ENCODE data around the gene PCMTD2. TPM values are rescaled to one million over a fixed set of nuclear protein-coding genes. Genes with fewer than 3 reads are reported as not detected.
"Not testable (repeated sequence)": the region's sequence is repeated elsewhere in the genome, so short reads cannot be mapped to it uniquely, and the experiment has no call there.

The PCMTD2 gene
- polyA plus RNA-seq, 1 donor from 2014 or later = 35.7 TPM

DNA sequence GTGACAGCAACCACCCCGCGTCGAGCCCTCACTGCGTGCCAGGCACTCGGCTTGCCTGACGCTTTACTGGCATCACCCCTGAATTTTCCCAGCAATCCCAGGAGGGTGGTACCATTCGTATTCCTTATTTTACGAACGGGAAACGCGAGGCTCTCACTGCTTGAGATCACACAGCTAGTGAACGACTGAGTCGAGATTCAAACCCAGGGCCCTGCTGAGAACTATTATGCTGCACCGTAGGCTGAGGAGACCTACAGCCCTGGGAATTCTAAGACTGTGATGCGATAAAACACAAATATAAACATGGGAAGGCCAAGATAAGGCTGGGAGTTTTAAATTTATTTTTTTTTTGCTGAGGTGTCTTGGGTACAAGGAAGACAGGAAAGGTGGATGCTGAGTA is 60.3 kb downstream of the PCMTD2 start:
- H3K4me3 Mint-ChIP-seq = not testable (repeated sequence)

DNA sequence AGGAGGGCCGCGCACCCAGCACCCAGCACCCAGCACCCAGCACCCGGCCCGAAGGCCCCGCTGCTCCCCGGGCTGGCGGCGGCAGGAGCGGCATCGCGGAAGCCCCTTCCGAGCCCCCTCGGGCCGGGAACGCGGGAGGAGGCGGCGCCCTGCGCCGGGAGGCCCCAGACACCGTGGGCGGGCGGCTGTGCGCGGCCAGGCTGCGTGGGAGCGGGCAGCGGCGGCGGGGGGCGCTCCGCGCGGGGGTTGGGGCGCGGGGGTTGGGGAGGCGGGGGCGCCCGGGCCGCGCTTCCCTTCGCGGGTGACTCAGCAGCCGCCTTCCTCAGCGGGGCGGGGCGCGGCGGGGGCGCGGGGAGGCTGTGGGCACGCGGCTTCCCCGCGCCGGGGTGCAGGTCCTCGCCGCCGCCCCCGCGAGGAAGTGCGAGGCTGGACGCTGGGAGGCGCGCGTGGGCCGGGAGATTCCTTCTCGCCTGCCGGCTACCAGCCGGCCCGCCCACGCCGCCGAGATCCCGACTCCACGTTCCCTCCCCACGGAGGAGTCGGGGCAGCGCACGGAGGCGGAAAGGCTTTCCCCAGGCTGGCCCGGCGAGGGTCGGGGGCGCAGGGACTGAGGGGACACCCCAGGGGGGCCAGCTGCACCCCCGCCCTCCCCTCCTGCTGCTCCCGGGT is 61.0 kb downstream of the PCMTD2 start:
- not testable (repeated sequence) for H3K9me3 Mint-ChIP-seq, H3K27ac Mint-ChIP-seq, H3K27me3 Mint-ChIP-seq, H3K4me1 Mint-ChIP-seq, H3K36me3 Mint-ChIP-seq, H3K4me3 Mint-ChIP-seq

More for the DNA sequence above, 60.3 kb downstream of the PCMTD2 start:
- not testable (repeated sequence) for H3K9me3 Mint-ChIP-seq, H3K36me3 Mint-ChIP-seq, H3K27me3 Mint-ChIP-seq, H3K27ac Mint-ChIP-seq, H3K4me1 Mint-ChIP-seq

DNA sequence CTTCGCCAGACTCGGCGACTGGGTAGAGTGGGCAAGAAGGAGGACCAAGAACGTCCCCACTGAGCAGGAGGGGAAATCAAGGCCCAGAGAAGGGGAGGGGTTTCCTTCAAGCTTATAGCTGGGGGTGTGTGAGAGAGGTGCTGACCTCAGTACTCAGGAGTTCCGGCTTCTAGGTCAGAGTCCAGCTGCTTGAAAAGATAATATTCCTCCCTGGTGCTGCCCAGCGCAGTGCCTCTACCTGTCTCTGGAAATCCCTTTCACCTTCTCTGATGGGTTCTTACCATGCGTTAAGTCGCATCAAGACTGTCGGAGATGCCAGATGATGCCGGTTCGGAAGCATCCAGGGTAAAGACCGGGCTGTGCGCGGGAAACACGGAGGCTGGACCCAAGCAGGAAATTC is 61.8 kb downstream of the PCMTD2 start:
- H3K4me1 Mint-ChIP-seq, H3K4me3 Mint-ChIP-seq, H3K27me3 Mint-ChIP-seq, H3K27ac Mint-ChIP-seq, H3K36me3 Mint-ChIP-seq, H3K9me3 Mint-ChIP-seq: not testable (repeated sequence)

DNA sequence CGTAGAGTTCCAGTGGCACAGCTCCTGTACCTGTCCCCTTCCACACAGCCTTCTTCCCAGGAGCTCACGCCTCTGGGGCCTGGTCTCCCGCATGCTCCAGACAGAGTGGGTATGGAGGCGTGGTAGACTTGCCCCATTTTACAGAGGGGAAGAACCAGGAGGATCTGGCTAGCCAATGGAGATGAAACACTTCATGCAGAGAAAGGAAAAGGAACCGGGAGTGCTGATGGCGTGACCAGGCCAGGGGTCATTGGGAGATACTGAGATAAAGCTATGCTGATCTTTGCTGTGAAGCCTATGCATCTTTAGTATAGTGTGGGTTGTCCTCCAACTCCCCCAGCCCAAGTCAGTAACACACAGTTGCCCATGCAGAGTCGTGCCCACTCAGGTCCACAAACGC is 62.5 kb downstream of the PCMTD2 start:
- H3K4me3 Mint-ChIP-seq, H3K9me3 Mint-ChIP-seq, H3K36me3 Mint-ChIP-seq, H3K27me3 Mint-ChIP-seq, H3K4me1 Mint-ChIP-seq, H3K27ac Mint-ChIP-seq: not testable (repeated sequence)

GRCh38 chr20:64322031-64322789 is 66.7 kb downstream of the PCMTD2 start:
- not testable (repeated sequence) for H3K27ac Mint-ChIP-seq, H3K27me3 Mint-ChIP-seq, H3K36me3 Mint-ChIP-seq, H3K4me1 Mint-ChIP-seq, H3K9me3 Mint-ChIP-seq, H3K4me3 Mint-ChIP-seq

Other genes starting within 250 kb of the PCMTD2 start
- gene C20orf204, start 219.6 kb upstream of the PCMTD2 start, polyA plus RNA-seq = not detected
- not detected for gene SOX18, start 206.1 kb upstream of the PCMTD2 start, polyA plus RNA-seq
- 41.3 TPM for gene TCEA2, start 192.6 kb upstream of the PCMTD2 start, polyA plus RNA-seq
- gene RGS19, start 176.2 kb upstream of the PCMTD2 start, polyA plus RNA-seq = 202 TPM
- gene OPRL1, start 175.7 kb upstream of the PCMTD2 start, polyA plus RNA-seq = 3.7 TPM
- 0.83 TPM for gene LKAAEAR1, start 171.3 kb upstream of the PCMTD2 start, polyA plus RNA-seq
- not detected for gene NPBWR2, start 148.2 kb upstream of the PCMTD2 start, polyA plus RNA-seq
- gene MYT1, start 91.3 kb upstream of the PCMTD2 start, polyA plus RNA-seq = not detected